AG04450 (cell line): ENCODE data around the gene SCD5. TPM values are rescaled to one million over a fixed set of nuclear protein-coding genes. Genes with fewer than 3 reads are reported as not detected.

Experiments
- CTCF ChIA-PET: fragments of 300-600, 350-600 bp; formaldehyde crosslinking; extraction: SDS; loops from one replicate; lab custom pipeline; 2022; ENCODE audit warnings: antibody characterized with exemption, inconsistent platforms; lab: Charles Lee
- POLR2A ChIA-PET: fragments of 350-600 bp; formaldehyde crosslinking; extraction: SDS; loops from one replicate; lab custom pipeline; 2021; ENCODE audit warnings: antibody characterized with exemption, inconsistent platforms; lab: Yijun Ruan, JAX
- DNase-seq: peaks from one replicate; pipeline ENCODE4 v3.0.0-alpha.2; 2011; ENCODE audit warnings: low read depth, low spot score
- H3K27ac ChIP-seq: one replicate; pipeline ENCODE4 v1.5.1; 2012; ENCODE audit warnings: low read depth, low read length, control low read depth
- H3K27me3 ChIP-seq: one replicate; pipeline ENCODE4 v1.6.0; 2012; ENCODE audit warnings: low read length; ENCODE audit not compliant: control insufficient read depth, insufficient read depth
- H3K4me3 ChIP-seq: 2 replicates; pipeline ENCODE4 v1.5.1; 2011; ENCODE audit warnings: mild to moderate bottlenecking, low read depth, low read length, control low read depth
- H3K9me3 ChIP-seq: 2 replicates; pipeline ENCODE4 v1.5.1; 2012; ENCODE audit warnings: low read length; ENCODE audit not compliant: control insufficient read depth, insufficient read depth
- CTCF ChIP-seq: IDR thresholded peaks from 2 replicates; pipeline ENCODE4 v1.5.1; 2011; ENCODE audit warnings: low read depth, low read length, control low read depth, inconsistent platforms
- polyA plus RNA-seq: library from polyadenylated mRNA; depleted of rRNA; stranded (reverse); fragments of >200 nt; gene quantifications from 2 replicates; pipeline ENCODE4 v1.2.3, GENCODE V29; 2011

The SCD5 gene
- polyA plus RNA-seq, 1 experiment: 13.1 TPM

GRCh38 chr4:82696117-82696860 lies 102.3 kb downstream of the SCD5 start:
- H3K27me3 ChIP-seq: no peaks in the 10 kb centered on the region
- POLR2A ChIA-PET: no interaction called here
- no peak overlapping the region for H3K4me3 ChIP-seq
- no peak overlapping the region for H3K27ac ChIP-seq
- TF ChIP-seq CTCF: no peak
- H3K9me3 ChIP-seq: no peaks in the 10 kb centered on the region
- CTCF ChIA-PET: no interaction called here
- no peak for DNase-seq

GRCh38 chr4:82694892-82695291 lies 103.7 kb downstream of the SCD5 start:
- CTCF ChIA-PET: interaction anchor here (1.8 kb wide), 1 partner anchor 44 kb away, joined by 6 read pairs; no protein-coding TSS in a partner anchor
- POLR2A ChIA-PET: no interaction called here
- TF ChIP-seq CTCF: no peak
- DNase-seq: no peak
- Histone ChIP-seq H3K27me3 (no peaks in the 10 kb centered on the region), H3K4me3 (no peak overlapping the region), H3K27ac (no peak overlapping the region), H3K9me3 (no peaks in the 10 kb centered on the region)

GRCh38 chr4:82694046-82694445 lies 104.5 kb downstream of the SCD5 start:
- no peak for TF ChIP-seq CTCF
- no peak overlapping the region for H3K4me3 ChIP-seq
- POLR2A ChIA-PET: no interaction called here
- CTCF ChIA-PET: interaction anchor here (1.8 kb wide), 1 partner anchor 45 kb away, joined by 6 read pairs; no protein-coding TSS in a partner anchor
- no peak overlapping the region for H3K27ac ChIP-seq
- no peaks in the 10 kb centered on the region for H3K9me3 ChIP-seq
- DNase-seq: no peak
- H3K27me3 ChIP-seq: no peaks in the 10 kb centered on the region

DNA sequence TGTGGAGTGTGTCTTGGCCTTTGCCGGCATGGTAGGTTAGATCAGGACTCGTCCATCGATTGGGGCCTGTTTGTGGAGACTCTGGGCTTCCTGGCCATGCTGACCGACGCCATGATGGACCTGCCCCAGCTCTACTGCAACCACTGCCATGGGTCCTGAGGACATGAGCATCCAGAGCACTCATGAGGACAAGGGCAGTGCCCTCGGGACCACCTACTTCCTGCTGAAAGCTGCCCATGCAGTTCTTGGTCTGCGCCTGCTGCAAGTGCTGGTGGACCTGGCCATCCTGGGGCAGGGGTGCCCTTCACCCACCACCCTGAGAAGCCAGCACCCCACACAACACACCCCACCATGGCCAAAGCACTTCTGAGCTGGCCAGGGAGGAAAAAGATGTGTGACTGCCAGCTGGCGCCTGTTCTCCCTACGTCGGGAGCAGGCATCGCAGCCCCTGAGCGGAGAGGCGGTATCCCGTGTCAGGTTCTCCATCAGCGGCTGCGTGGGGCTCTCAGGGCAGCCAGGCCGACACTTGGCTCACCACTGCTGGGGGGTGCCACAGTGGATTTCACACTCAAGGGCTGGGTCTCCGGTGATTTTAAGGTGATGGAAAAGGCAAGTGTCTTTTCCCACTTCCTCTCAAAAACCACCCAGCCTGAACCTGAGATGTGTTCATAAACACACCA lies 106.4 kb downstream of the SCD5 start:
- no peak for DNase-seq
- no peak overlapping the region for H3K27ac ChIP-seq
- no peaks in the 10 kb centered on the region for H3K9me3 ChIP-seq
- TF ChIP-seq CTCF: no peak
- no peaks in the 10 kb centered on the region for H3K27me3 ChIP-seq
- POLR2A ChIA-PET: no interaction called here
- CTCF ChIA-PET: interaction anchor here (0.8 kb wide), 1 partner anchor 230 kb away, joined by 5 read pairs; no protein-coding TSS in a partner anchor
- no peak overlapping the region for H3K4me3 ChIP-seq

- H3K9me3 ChIP-seq: no peaks in the 10 kb centered on the region
- DNase-seq: no peak
- TF ChIP-seq CTCF: no peak
- no peak overlapping the region for H3K4me3 ChIP-seq
- POLR2A ChIA-PET: no interaction called here
- no peaks in the 10 kb centered on the region for H3K27me3 ChIP-seq
- no peak overlapping the region for H3K27ac ChIP-seq
- CTCF ChIA-PET: interaction anchor here (0.8 kb wide), 1 partner anchor 229 kb away, joined by 5 read pairs; no protein-coding TSS in a partner anchor
Observed at GRCh38 chr4:82691431-82691830, 107.2 kb downstream of the SCD5 start.
